ENCODE data around the gene DOCK10. TPM values are rescaled to one million over a fixed set of nuclear protein-coding genes. Genes with fewer than 3 reads are reported as not detected.

Gene DOCK10
- total RNA-seq, 4 donors from 2014 or later, result 16.7 to 37.2 (median 20.8) TPM

- Histone ChIP-seq H3K27ac (no peak overlapping the region), H3K9me3 (no peaks in the 10 kb centered on the region), H3K4me3 (no peak overlapping the region), H3K4me1 (no peaks in the 10 kb centered on the region), H3K36me3 (peaks cover 0 to 33% (median 0%) of the 10 kb centered on the region in 3 donors), H3K27me3 (no peaks in the 10 kb centered on the region)
- DNase-seq (ENCODE audit: low spot score in 2 of 2), result no peak
- TF ChIP-seq EP300 (IDR thresholded peaks at IDR 0.05) (no peak), CTCF (IDR thresholded peaks at IDR 0.05) (no peak), POLR2A (IDR thresholded peaks at IDR 0.05) (no peak)
- WGBS, 2 donors, result 59 to 67% methylated on average over 2 of the region's 2 CpGs
Measured at GRCh38 chr2:224875841-224876240, 166.4 kb downstream of the DOCK10 start.

- 94 to 100% methylated on average over 1 of the region's 1 CpG for WGBS, 2 donors
- H3K27ac ChIP-seq, result no peak overlapping the region
- no peaks in the 10 kb centered on the region for H3K9me3 ChIP-seq
- no peaks in the 10 kb centered on the region for H3K27me3 ChIP-seq
- H3K4me3 ChIP-seq, result no peak overlapping the region
- H3K36me3 ChIP-seq, result peaks cover 0 to 34% (median 0%) of the 10 kb centered on the region in 3 donors
- DNase-seq (ENCODE audit: low spot score in 2 of 2), result no peak
- no peaks in the 10 kb centered on the region for H3K4me1 ChIP-seq
- TF ChIP-seq POLR2A (IDR thresholded peaks at IDR 0.05) (no peak), CTCF (IDR thresholded peaks at IDR 0.05) (no peak), EP300 (IDR thresholded peaks at IDR 0.05) (no peak)
Measured at GRCh38 chr2:224875153-224875552, 167.1 kb downstream of the DOCK10 start.

GRCh38 chr2:224871813-224872212 is 170.5 kb downstream of the DOCK10 start:
- Histone ChIP-seq H3K27ac (no peak overlapping the region), H3K9me3 (no peaks in the 10 kb centered on the region), H3K36me3 (peaks cover 0 to 25% (median 0%) of the 10 kb centered on the region in 3 donors), H3K4me1 (peaks cover 0 to 12% (median 4%) of the 10 kb centered on the region in 4 donors), H3K27me3 (no peaks in the 10 kb centered on the region), H3K4me3 (no peak overlapping the region)
- WGBS, 2 donors, result 48 to 55% methylated on average over 1 of the region's 1 CpG
- TF ChIP-seq EP300 (IDR thresholded peaks at IDR 0.05), result no peak
- no peak for TF ChIP-seq POLR2A (IDR thresholded peaks at IDR 0.05)
- TF ChIP-seq CTCF (IDR thresholded peaks at IDR 0.05), result no peak
- DNase-seq (ENCODE audit: low spot score in 2 of 2), result no peak

GRCh38 chr2:224870341-224870740 is 171.9 kb downstream of the DOCK10 start:
- no peak for TF ChIP-seq POLR2A (IDR thresholded peaks at IDR 0.05)
- TF ChIP-seq EP300 (IDR thresholded peaks at IDR 0.05), result no peak
- no peak for TF ChIP-seq CTCF (IDR thresholded peaks at IDR 0.05)
- no peak overlapping the region for H3K27ac ChIP-seq
- DNase-seq (ENCODE audit: low spot score in 2 of 2), result no peak
- peaks cover 0 to 12% (median 4%) of the 10 kb centered on the region in 4 donors for H3K4me1 ChIP-seq
- H3K4me3 ChIP-seq, result no peak overlapping the region
- H3K27me3 ChIP-seq, result no peaks in the 10 kb centered on the region
- H3K9me3 ChIP-seq, result no peaks in the 10 kb centered on the region
- H3K36me3 ChIP-seq, result peaks cover 0 to 19% (median 0%) of the 10 kb centered on the region in 3 donors

- Histone ChIP-seq H3K36me3 (peaks cover 0 to 23% (median 0%) of the 10 kb centered on the region in 3 donors), H3K4me1 (peaks cover 0 to 12% (median 4%) of the 10 kb centered on the region in 4 donors), H3K9me3 (no peaks in the 10 kb centered on the region), H3K27me3 (no peaks in the 10 kb centered on the region), H3K27ac (no peak overlapping the region), H3K4me3 (no peak overlapping the region)
- no peak for DNase-seq (ENCODE audit: low spot score in 2 of 2)
- 37 to 50% methylated on average over 3 of the region's 3 CpGs for WGBS, 2 donors
- no peak for TF ChIP-seq POLR2A (IDR thresholded peaks at IDR 0.05)
- no peak for TF ChIP-seq EP300 (IDR thresholded peaks at IDR 0.05)
- TF ChIP-seq CTCF (IDR thresholded peaks at IDR 0.05), result no peak
Measured at GRCh38 chr2:224869601-224870233, 172.6 kb downstream of the DOCK10 start.
